GM12878 (cell line): ENCODE data around the gene CBLN2. TPM values are rescaled to one million over a fixed set of nuclear protein-coding genes. Genes with fewer than 3 reads are reported as not detected.

Experiments used
- BCL3 ChIP-seq: IDR thresholded peaks from 2 replicates; pipeline ENCODE4 v1.6.1; 2011; ENCODE audit warnings: borderline replicate concordance, low read depth, mild to moderate bottlenecking, moderate library complexity, low read length; ENCODE audit not compliant: insufficient read depth, poor library complexity, severe bottlenecking
- CHD2 ChIP-seq: IDR thresholded peaks from 2 replicates; pipeline ENCODE4 v1.6.1; 2011; ENCODE audit warnings: low read depth, low read length, improper control_type of control experiment, borderline replicate concordance
- FOXK2 ChIP-seq: fragments of 450-650 bp; IDR thresholded peaks from 2 replicates; pipeline ENCODE4 v1.6.1; 2017; ENCODE audit warnings: mild to moderate bottlenecking, moderate library complexity
- HDAC2 ChIP-seq: fragments of 200-600 bp; sonication (generic); IDR thresholded peaks from 2 replicates; pipeline ENCODE4 v1.6.1; 2017
- NFYB ChIP-seq: IDR thresholded peaks from 2 replicates; pipeline ENCODE4 v1.6.1; 2011; ENCODE audit warnings: low read depth, mild to moderate bottlenecking, low read length, improper control_type of control experiment, moderate library complexity; ENCODE audit not compliant: insufficient read depth
- ZNF384 ChIP-seq: IDR thresholded peaks from 2 replicates; pipeline ENCODE4 v1.6.1; 2012; ENCODE audit warnings: low read depth, mild to moderate bottlenecking, low read length, improper control_type of control experiment, borderline replicate concordance
- polyA plus RNA-seq, 11 experiments: library from polyadenylated mRNA; depleted of rRNA in 4 of 11; unstranded in 6 of 11; stranded (reverse) in 5 of 11; fragments of >200 nt; fragmentation: Nextera tagmentation in 4 of 11; fragmentation: Illumina TruSeq in 1 of 11; extraction: Ambion mirVana in 4 of 11; extraction: Trizol in 1 of 11; gene quantifications; 1 replicate in 1 of 11; 2 replicates in 10 of 11; pipeline versions ENCODE4 v1.2.1 to v1.2.3, GENCODE V29; 2011 to 2016; ENCODE audit warnings: inconsistent platforms in 2 of 11, missing spikeins in 2 of 11, low read depth in 1 of 11
- total RNA-seq, 4 experiments: library from RNA; depleted of rRNA in 3 of 4; stranded (reverse); fragments of >200 nt in 3 of 4; fragmentation: Illumina TruSeq in 1 of 4; extraction: Trizol in 1 of 4; gene quantifications; 2 replicates each; pipeline versions ENCODE4 v1.2.1 to v1.2.3, GENCODE V29; 2013 to 2021
- TF ChIP-seq, protein P1 (sequence below): IDR thresholded peaks from 2 replicates; pipeline ENCODE4 v1.6.1; 2012; ENCODE audit warnings: mild to moderate bottlenecking, low read depth, low read length
- TF ChIP-seq, protein P2 (sequence below), 3 experiments: IDR thresholded peaks in 2 of 3; conservative IDR thresholded peaks in 1 of 3; 2 replicates each; pipeline ENCODE4 v1.5.1; 2011; ENCODE audit warnings: low read depth in 3 of 3, low read length in 3 of 3, mild to moderate bottlenecking in 3 of 3, control low read depth in 2 of 3, moderate library complexity in 2 of 3, inconsistent platforms in 1 of 3, mixed read lengths in 1 of 3; ENCODE audit not compliant: control insufficient read depth in 2 of 3, insufficient read depth in 1 of 3; ENCODE audit errors: extremely low read depth in 1 of 3

The CBLN2 gene
- total and polyA plus RNA-seq, 10 of the 15 experiments (the other 5 are each of a cell fraction or from before 2014, with no cell fraction given): 0.11 to 14.6 (median 0.30) TPM; not detected in 2

DNA sequence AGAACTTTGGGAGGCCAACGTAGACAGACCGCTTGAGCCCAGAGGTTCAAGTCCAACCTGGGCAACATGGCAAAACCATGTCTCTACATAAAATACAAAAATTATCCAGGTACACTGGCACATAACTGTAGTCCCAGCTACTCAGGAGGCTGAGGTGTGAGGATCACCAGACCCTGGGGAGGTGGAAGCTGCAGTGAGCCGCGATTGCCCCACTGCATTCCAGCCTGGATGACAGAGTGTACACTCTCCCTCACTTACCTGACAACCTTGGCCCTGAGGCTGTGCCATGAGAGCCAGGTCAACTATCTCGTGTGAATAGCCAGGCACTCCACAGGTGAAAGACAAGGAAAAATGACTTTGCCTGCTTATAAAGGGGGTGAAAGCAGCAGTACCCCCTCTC is 39.3 kb downstream of the CBLN2 start (continued):
- TF ChIP-seq ZNF384 (no peak), FOXK2 (no peak), HDAC2 (no peak), CHD2 (no peak), NFYB (no peak), BCL3 (no peak)
- TF ChIP-seq, protein P1, sequence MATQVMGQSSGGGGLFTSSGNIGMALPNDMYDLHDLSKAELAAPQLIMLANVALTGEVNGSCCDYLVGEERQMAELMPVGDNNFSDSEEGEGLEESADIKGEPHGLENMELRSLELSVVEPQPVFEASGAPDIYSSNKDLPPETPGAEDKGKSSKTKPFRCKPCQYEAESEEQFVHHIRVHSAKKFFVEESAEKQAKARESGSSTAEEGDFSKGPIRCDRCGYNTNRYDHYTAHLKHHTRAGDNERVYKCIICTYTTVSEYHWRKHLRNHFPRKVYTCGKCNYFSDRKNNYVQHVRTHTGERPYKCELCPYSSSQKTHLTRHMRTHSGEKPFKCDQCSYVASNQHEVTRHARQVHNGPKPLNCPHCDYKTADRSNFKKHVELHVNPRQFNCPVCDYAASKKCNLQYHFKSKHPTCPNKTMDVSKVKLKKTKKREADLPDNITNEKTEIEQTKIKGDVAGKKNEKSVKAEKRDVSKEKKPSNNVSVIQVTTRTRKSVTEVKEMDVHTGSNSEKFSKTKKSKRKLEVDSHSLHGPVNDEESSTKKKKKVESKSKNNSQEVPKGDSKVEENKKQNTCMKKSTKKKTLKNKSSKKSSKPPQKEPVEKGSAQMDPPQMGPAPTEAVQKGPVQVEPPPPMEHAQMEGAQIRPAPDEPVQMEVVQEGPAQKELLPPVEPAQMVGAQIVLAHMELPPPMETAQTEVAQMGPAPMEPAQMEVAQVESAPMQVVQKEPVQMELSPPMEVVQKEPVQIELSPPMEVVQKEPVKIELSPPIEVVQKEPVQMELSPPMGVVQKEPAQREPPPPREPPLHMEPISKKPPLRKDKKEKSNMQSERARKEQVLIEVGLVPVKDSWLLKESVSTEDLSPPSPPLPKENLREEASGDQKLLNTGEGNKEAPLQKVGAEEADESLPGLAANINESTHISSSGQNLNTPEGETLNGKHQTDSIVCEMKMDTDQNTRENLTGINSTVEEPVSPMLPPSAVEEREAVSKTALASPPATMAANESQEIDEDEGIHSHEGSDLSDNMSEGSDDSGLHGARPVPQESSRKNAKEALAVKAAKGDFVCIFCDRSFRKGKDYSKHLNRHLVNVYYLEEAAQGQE: no peak
- TF ChIP-seq, protein P2, sequence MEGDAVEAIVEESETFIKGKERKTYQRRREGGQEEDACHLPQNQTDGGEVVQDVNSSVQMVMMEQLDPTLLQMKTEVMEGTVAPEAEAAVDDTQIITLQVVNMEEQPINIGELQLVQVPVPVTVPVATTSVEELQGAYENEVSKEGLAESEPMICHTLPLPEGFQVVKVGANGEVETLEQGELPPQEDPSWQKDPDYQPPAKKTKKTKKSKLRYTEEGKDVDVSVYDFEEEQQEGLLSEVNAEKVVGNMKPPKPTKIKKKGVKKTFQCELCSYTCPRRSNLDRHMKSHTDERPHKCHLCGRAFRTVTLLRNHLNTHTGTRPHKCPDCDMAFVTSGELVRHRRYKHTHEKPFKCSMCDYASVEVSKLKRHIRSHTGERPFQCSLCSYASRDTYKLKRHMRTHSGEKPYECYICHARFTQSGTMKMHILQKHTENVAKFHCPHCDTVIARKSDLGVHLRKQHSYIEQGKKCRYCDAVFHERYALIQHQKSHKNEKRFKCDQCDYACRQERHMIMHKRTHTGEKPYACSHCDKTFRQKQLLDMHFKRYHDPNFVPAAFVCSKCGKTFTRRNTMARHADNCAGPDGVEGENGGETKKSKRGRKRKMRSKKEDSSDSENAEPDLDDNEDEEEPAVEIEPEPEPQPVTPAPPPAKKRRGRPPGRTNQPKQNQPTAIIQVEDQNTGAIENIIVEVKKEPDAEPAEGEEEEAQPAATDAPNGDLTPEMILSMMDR (IDR thresholded peaks at IDR 0.05 in 2 of 3, conservative IDR thresholded peaks at IDR 0.05 in 1 of 3; ENCODE audit: control insufficient read depth in 2 of 3, extremely low read depth in 1 of 3, insufficient read depth in 1 of 3, low read depth in 3 of 3, low read length in 3 of 3): no peak
